CD4-positive, alpha-beta T cell (primary cell): Measurements from ENCODE around the gene SOHLH1. TPM values are rescaled to one million over a fixed set of nuclear protein-coding genes. Genes with fewer than 3 reads are reported as not detected.

Experiments used
- ATAC-seq: fragments of 200-7000 bp; cut with Tn5 transposase; one replicate; pipeline ENCODE4 v1.10.0; 2022; ENCODE audit warnings: mild to moderate bottlenecking; ENCODE audit not compliant: poor library complexity
- CTCF ChIA-PET: fragments of 350-600 bp; sonication (Branson Sonifier 250); formaldehyde crosslinking; loops from one replicate; lab custom pipeline; 2021; ENCODE audit warnings: antibody characterized with exemption, inconsistent platforms; lab: Charles Lee
- POLR2A ChIA-PET: fragments of 350-600 bp; sonication (Branson Sonifier 250); formaldehyde crosslinking; loops from one replicate; lab custom pipeline; 2021; ENCODE audit warnings: antibody characterized with exemption, inconsistent platforms; lab: Charles Lee
- DNase-seq, 14 experiments: peaks; one replicate each; pipeline ENCODE4 v3.0.0-alpha.2; 2013 to 2020; ENCODE audit warnings: mixed read lengths in 2 of 14
- H3K27ac ChIP-seq, 2 donors: one replicate each; pipeline versions ENCODE4 v1.5.1 to v1.7.0; 2013; ENCODE audit warnings: low read length in 2 of 2, low read depth in 1 of 2, mild to moderate bottlenecking in 1 of 2
- H3K27me3 ChIP-seq, 2 experiments: 1 replicate in 1 of 2; 2 replicates in 1 of 2; pipeline versions ENCODE4 v1.6.1 to v1.7.0; 2013; ENCODE audit warnings: low read length in 2 of 2, control low read depth in 1 of 2, mild to moderate bottlenecking in 1 of 2, moderate library complexity in 1 of 2; ENCODE audit not compliant: insufficient read depth in 2 of 2, control insufficient read depth in 1 of 2
- H3K36me3 ChIP-seq: one replicate; pipeline ENCODE4 v1.6.1; 2013; ENCODE audit warnings: low read length, control low read depth; ENCODE audit not compliant: insufficient read depth
- H3K4me1 ChIP-seq: one replicate; pipeline ENCODE4 v1.6.1; 2013; ENCODE audit warnings: low read length, control low read depth; ENCODE audit not compliant: insufficient read depth
- H3K4me3 ChIP-seq: one replicate; pipeline ENCODE4 v1.5.1; 2013; ENCODE audit warnings: mild to moderate bottlenecking, low read length, moderate library complexity
- H3K9me3 ChIP-seq, 2 experiments: 1 replicate in 1 of 2; 2 replicates in 1 of 2; pipeline versions ENCODE4 v1.6.1 to v1.7.0; 2013; ENCODE audit warnings: low read length in 2 of 2, mild to moderate bottlenecking in 2 of 2, control low read depth in 1 of 2, moderate library complexity in 1 of 2; ENCODE audit not compliant: control insufficient read depth in 1 of 2, insufficient read depth in 1 of 2
- H3K27ac Mint-ChIP-seq: one replicate; pipeline ENCODE4 v1.8.0; 2020; ENCODE audit warnings: mixed read lengths
- H3K27me3 Mint-ChIP-seq: one replicate; pipeline ENCODE4 v1.8.0; 2021; ENCODE audit warnings: mixed read lengths
- H3K36me3 Mint-ChIP-seq: one replicate; pipeline ENCODE4 v1.8.0; 2021; ENCODE audit warnings: low read depth, mixed read lengths
- H3K4me1 Mint-ChIP-seq: one replicate; pipeline ENCODE4 v1.8.0; 2021; ENCODE audit warnings: low read depth, mixed read lengths
- H3K4me3 Mint-ChIP-seq: one replicate; pipeline ENCODE4 v1.8.0; 2020; ENCODE audit warnings: mild to moderate bottlenecking, mixed read lengths
- H3K9me3 Mint-ChIP-seq: one replicate; pipeline ENCODE4 v1.8.0; 2020; ENCODE audit warnings: mixed read lengths
- intact Hi-C, 2 experiments: fragments of 100-400 bp; cut with DNase I in 1 of 2; cut with micrococcal nuclease in 1 of 2; formaldehyde crosslinking; loops; one replicate each; pipeline versions ENCODE4 v1.15.1 to v1.9.0; 2023 to 2025; cut with DNase I, micrococcal nuclease
- total RNA-seq, 174 experiments: library from RNA in 2 of 174; stranded (reverse) in 2 of 174; gene quantifications; one replicate each; pipeline ENCODE4 v1.2.3 and lab custom pipeline; 2021 to 2026
- TF ChIP-seq, protein P1 (sequence below): fragments of 200-600 bp; IDR thresholded peaks from one replicate; pipeline ENCODE4 v1.8.0; 2022; ENCODE audit warnings: antibody characterized with exemption, mild to moderate bottlenecking

The SOHLH1 gene
- total RNA-seq, 2 experiments from 2014 or later, result not detected

- Histone ChIP-seq H3K27me3 (no peaks in the 10 kb centered on the region), H3K36me3 (no peaks in the 10 kb centered on the region), H3K27ac (no peak overlapping the region), H3K4me3 (no peak overlapping the region), H3K4me1 (no peaks in the 10 kb centered on the region), H3K9me3 (peaks cover 3% of the 10 kb centered on the region in 2 experiments)
- H3K9me3 Mint-ChIP-seq, result no peaks in the 10 kb centered on the region
- POLR2A ChIA-PET, result no interaction called here
- TF ChIP-seq, protein P1, sequence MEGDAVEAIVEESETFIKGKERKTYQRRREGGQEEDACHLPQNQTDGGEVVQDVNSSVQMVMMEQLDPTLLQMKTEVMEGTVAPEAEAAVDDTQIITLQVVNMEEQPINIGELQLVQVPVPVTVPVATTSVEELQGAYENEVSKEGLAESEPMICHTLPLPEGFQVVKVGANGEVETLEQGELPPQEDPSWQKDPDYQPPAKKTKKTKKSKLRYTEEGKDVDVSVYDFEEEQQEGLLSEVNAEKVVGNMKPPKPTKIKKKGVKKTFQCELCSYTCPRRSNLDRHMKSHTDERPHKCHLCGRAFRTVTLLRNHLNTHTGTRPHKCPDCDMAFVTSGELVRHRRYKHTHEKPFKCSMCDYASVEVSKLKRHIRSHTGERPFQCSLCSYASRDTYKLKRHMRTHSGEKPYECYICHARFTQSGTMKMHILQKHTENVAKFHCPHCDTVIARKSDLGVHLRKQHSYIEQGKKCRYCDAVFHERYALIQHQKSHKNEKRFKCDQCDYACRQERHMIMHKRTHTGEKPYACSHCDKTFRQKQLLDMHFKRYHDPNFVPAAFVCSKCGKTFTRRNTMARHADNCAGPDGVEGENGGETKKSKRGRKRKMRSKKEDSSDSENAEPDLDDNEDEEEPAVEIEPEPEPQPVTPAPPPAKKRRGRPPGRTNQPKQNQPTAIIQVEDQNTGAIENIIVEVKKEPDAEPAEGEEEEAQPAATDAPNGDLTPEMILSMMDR, result no peak
- CTCF ChIA-PET, result no interaction called here
- H3K36me3 Mint-ChIP-seq, result no peaks in the 10 kb centered on the region
- no peaks in the 10 kb centered on the region for H3K4me1 Mint-ChIP-seq
- intact Hi-C loops, result no loop called here
- DNase-seq (no peak), ATAC-seq (no peak)
- no peak overlapping the region for H3K27ac Mint-ChIP-seq
- no peak overlapping the region for H3K4me3 Mint-ChIP-seq
- H3K27me3 Mint-ChIP-seq, result peaks cover 7% of the 10 kb centered on the region
Measured at GRCh38 chr9:135655317-135655716, 44.0 kb downstream of the SOHLH1 start.

DNA sequence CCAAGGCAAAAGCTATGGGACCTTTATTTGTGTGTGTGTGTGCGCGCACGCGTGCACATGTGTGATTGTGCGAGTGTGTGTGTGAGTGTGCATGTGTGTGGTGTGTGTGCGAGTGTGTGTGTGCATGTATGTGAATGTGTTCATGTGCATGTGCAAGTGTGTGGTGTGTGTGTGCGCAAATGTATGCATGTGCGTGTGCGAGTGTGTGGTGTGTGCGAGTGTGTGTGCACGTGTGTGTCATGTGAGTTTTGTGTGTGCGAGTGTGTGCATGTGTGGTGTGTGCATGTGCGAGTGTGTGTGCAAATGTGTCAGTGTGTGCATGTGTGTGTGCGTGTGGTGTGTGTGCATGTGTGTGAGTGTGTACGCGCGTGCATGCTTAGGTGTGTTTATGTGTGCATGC is 48.9 kb downstream of the SOHLH1 start:
- no peaks in the 10 kb centered on the region for H3K4me1 ChIP-seq
- peaks cover 21 to 32% of the 10 kb centered on the region in 2 experiments for H3K9me3 ChIP-seq
- Mint-ChIP-seq H3K27ac (no peak overlapping the region), H3K4me3 (no peak overlapping the region), H3K27me3 (peaks cover 7% of the 10 kb centered on the region), H3K4me1 (no peaks in the 10 kb centered on the region), H3K9me3 (peaks cover 12% of the 10 kb centered on the region), H3K36me3 (no peaks in the 10 kb centered on the region)
- POLR2A ChIA-PET, result no interaction called here
- TF ChIP-seq, protein P1, result no peak
- CTCF ChIA-PET, result no interaction called here
- no peak overlapping the region for H3K27ac ChIP-seq
- ATAC-seq (no peak), DNase-seq (no peak)
- no peaks in the 10 kb centered on the region for H3K36me3 ChIP-seq
- H3K27me3 ChIP-seq, result no peaks in the 10 kb centered on the region
- H3K4me3 ChIP-seq, result no peak overlapping the region
- intact Hi-C loops, result no loop called here

- Mint-ChIP-seq H3K4me3 (no peak overlapping the region), H3K4me1 (no peaks in the 10 kb centered on the region), H3K27me3 (no peaks in the 10 kb centered on the region), H3K9me3 (peaks cover 19% of the 10 kb centered on the region), H3K27ac (no peak overlapping the region), H3K36me3 (no peaks in the 10 kb centered on the region)
- no peak for ATAC-seq
- ChIA-PET POLR2A (no interaction called here), CTCF (no interaction called here)
- Histone ChIP-seq H3K4me1 (no peaks in the 10 kb centered on the region), H3K4me3 (no peak overlapping the region), H3K9me3 (peaks cover 25 to 38% of the 10 kb centered on the region in 2 experiments), H3K27ac (no peak overlapping the region), H3K36me3 (no peaks in the 10 kb centered on the region), H3K27me3 (no peaks in the 10 kb centered on the region)
- TF ChIP-seq, protein P1, result no peak
- DNase-seq, result no peak
- intact Hi-C loops, result no loop called here
Measured at GRCh38 chr9:135649508-135649907, 49.8 kb downstream of the SOHLH1 start.
